Muscle of leg (tissue), 11 donors: ENCODE measurements around the gene NPAS3. TPM values are rescaled to one million over a fixed set of nuclear protein-coding genes. Genes with fewer than 3 reads are reported as not detected.

Source experiments
- DNase-seq: peaks from one replicate; pipeline ENCODE4 v3.0.0; 2013
- H3K27ac ChIP-seq: one replicate; pipeline ENCODE4 v1.5.1; 2013; ENCODE audit warnings: mild to moderate bottlenecking, low read length, control low read depth
- H3K27me3 ChIP-seq: one replicate; pipeline ENCODE4 v1.6.1; 2013; ENCODE audit warnings: low read length; ENCODE audit not compliant: control insufficient read depth, insufficient read depth
- H3K36me3 ChIP-seq: one replicate; pipeline ENCODE4 v1.6.1; 2013; ENCODE audit warnings: low read length; ENCODE audit not compliant: control insufficient read depth, insufficient read depth
- H3K4me1 ChIP-seq: one replicate; pipeline ENCODE4 v1.6.1; 2013; ENCODE audit warnings: low read length; ENCODE audit not compliant: control insufficient read depth, insufficient read depth
- H3K4me3 ChIP-seq: one replicate; pipeline ENCODE4 v1.5.1; 2013; ENCODE audit warnings: low read length, control low read depth
- H3K9me3 ChIP-seq: replicated peaks from 2 replicates; pipeline ENCODE4 v1.6.1; 2013; ENCODE audit warnings: low read depth, low read length; ENCODE audit not compliant: control insufficient read depth
- WGBS: methylation state at CpG from one replicate; pipeline ENCODE4 v1.1.5; 2013; ENCODE audit warnings: missing lambda C conversion rate; ENCODE audit not compliant: insufficient coverage; 5-methylcytosine and 5-hydroxymethylcytosine counted together
- polyA plus RNA-seq, 8 donors: library from polyadenylated mRNA; unstranded; fragments of 120-200 nt; gene quantifications; one replicate each; pipeline versions ENCODE4 v1.2.1 to v1.2.3, GENCODE V29; 2013; ENCODE audit warnings: inconsistent platforms in 1 of 8, low replicate concordance in 1 of 8; ENCODE audit not compliant: insufficient read length in 8 of 8, insufficient read depth in 1 of 8
- total RNA-seq: library from RNA; stranded (reverse); fragments of 120-200 nt; gene quantifications from one replicate; pipeline ENCODE4 v1.2.4, GENCODE V29; 2013

NPAS3 gene
- total and polyA plus RNA-seq, 9 donors = 3.4 to 7.6 (median 5.1) TPM

GRCh38 chr14:33511851-33512640 lies 573.4 kb downstream of the NPAS3 start:
- Histone ChIP-seq H3K27me3 (no peaks in the 10 kb centered on the region), H3K27ac (no peak overlapping the region), H3K9me3 (no peaks in the 10 kb centered on the region), H3K36me3 (no peaks in the 10 kb centered on the region), H3K4me3 (no peak overlapping the region), H3K4me1 (peaks cover 9% of the 10 kb centered on the region)
- peak; percentile 28 for DNase-seq
- 57% methylated on average over 2 of the region's 4 CpGs for WGBS

- DNase-seq = no peak
- 71% methylated on average over 4 of the region's 5 CpGs for WGBS
Measured at GRCh38 chr14:33515441-33515840, 576.8 kb downstream of the NPAS3 start.

GRCh38 chr14:33515899-33516298 lies 577.2 kb downstream of the NPAS3 start:
- no peaks in the 10 kb centered on the region for H3K36me3 ChIP-seq
- no peak overlapping the region for H3K4me3 ChIP-seq
- H3K9me3 ChIP-seq = no peaks in the 10 kb centered on the region
- no peaks in the 10 kb centered on the region for H3K27me3 ChIP-seq
- WGBS = no CpG with 5 or more reads among the region's 3 CpGs
- H3K4me1 ChIP-seq = no peaks in the 10 kb centered on the region
- H3K27ac ChIP-seq = no peak overlapping the region
- no peak for DNase-seq

More at GRCh38 chr14:33515441-33515840, 576.8 kb downstream of the NPAS3 start:
- Histone ChIP-seq H3K27me3 (no peaks in the 10 kb centered on the region), H3K9me3 (no peaks in the 10 kb centered on the region), H3K36me3 (no peaks in the 10 kb centered on the region), H3K27ac (no peak overlapping the region), H3K4me1 (no peaks in the 10 kb centered on the region), H3K4me3 (no peak overlapping the region)

GRCh38 chr14:33516898-33517436 lies 578.3 kb downstream of the NPAS3 start:
- H3K4me1 ChIP-seq = no peaks in the 10 kb centered on the region
- no peak for DNase-seq
- H3K9me3 ChIP-seq = no peaks in the 10 kb centered on the region
- H3K36me3 ChIP-seq = no peaks in the 10 kb centered on the region
- 76% methylated on average over 2 of the region's 5 CpGs for WGBS
- no peaks in the 10 kb centered on the region for H3K27me3 ChIP-seq
- no peak overlapping the region for H3K27ac ChIP-seq
- no peak overlapping the region for H3K4me3 ChIP-seq

GRCh38 chr14:33521192-33521591 lies 582.5 kb downstream of the NPAS3 start:
- Histone ChIP-seq H3K27me3 (no peaks in the 10 kb centered on the region), H3K4me1 (no peaks in the 10 kb centered on the region), H3K4me3 (no peak overlapping the region), H3K9me3 (no peaks in the 10 kb centered on the region), H3K27ac (no peak overlapping the region), H3K36me3 (no peaks in the 10 kb centered on the region)
- 50% methylated on average over 2 of the region's 2 CpGs for WGBS
- DNase-seq = no peak

GRCh38 chr14:33524244-33524643 lies 585.6 kb downstream of the NPAS3 start:
- no peaks in the 10 kb centered on the region for H3K27me3 ChIP-seq
- WGBS = no CpG with 5 or more reads among the region's 1 CpG
- no peaks in the 10 kb centered on the region for H3K36me3 ChIP-seq
- no peaks in the 10 kb centered on the region for H3K4me1 ChIP-seq
- H3K27ac ChIP-seq = no peak overlapping the region
- DNase-seq = no peak
- no peak overlapping the region for H3K4me3 ChIP-seq
- H3K9me3 ChIP-seq = no peaks in the 10 kb centered on the region

- H3K4me3 ChIP-seq = no peak overlapping the region
- WGBS = no CpG with 5 or more reads among the region's 3 CpGs
- no peak for DNase-seq
Measured at GRCh38 chr14:33525626-33526025, 586.9 kb downstream of the NPAS3 start.

GRCh38 chr14:33527023-33527634 lies 588.5 kb downstream of the NPAS3 start:
- Histone ChIP-seq H3K27ac (no peak overlapping the region), H3K9me3 (no peaks in the 10 kb centered on the region), H3K27me3 (no peaks in the 10 kb centered on the region), H3K4me3 (no peak overlapping the region), H3K36me3 (no peaks in the 10 kb centered on the region), H3K4me1 (no peaks in the 10 kb centered on the region)
- DNase-seq = no peak
- 70% methylated on average over 2 of the region's 6 CpGs for WGBS

More at GRCh38 chr14:33525626-33526025, 586.9 kb downstream of the NPAS3 start:
- H3K36me3 ChIP-seq = no peaks in the 10 kb centered on the region
- H3K9me3 ChIP-seq = no peaks in the 10 kb centered on the region
- no peaks in the 10 kb centered on the region for H3K4me1 ChIP-seq
- H3K27me3 ChIP-seq = no peaks in the 10 kb centered on the region
- H3K27ac ChIP-seq = no peak overlapping the region

GRCh38 chr14:33528655-33529054 lies 590.0 kb downstream of the NPAS3 start:
- H3K9me3 ChIP-seq = no peaks in the 10 kb centered on the region
- no peaks in the 10 kb centered on the region for H3K4me1 ChIP-seq
- H3K27ac ChIP-seq = no peak overlapping the region
- no peak for DNase-seq
- H3K4me3 ChIP-seq = no peak overlapping the region
- H3K27me3 ChIP-seq = no peaks in the 10 kb centered on the region
- WGBS = no CpG with 5 or more reads among the region's 4 CpGs
- no peaks in the 10 kb centered on the region for H3K36me3 ChIP-seq
